K562 (cell line): ENCODE measurements around the gene DOCK8. TPM values are rescaled to one million over a fixed set of nuclear protein-coding genes. Genes with fewer than 3 reads are reported as not detected.

Source experiments
- ATAC-seq: fragments of 200-7000 bp; cut with Tn5 transposase; 3 replicates; pipeline ENCODE4 v1.9.1; 2020; ENCODE audit warnings: moderate library complexity
- BruUV-seq: library from RNA; stranded (reverse); fragments of 400-500 nt; replicated peaks from 2 replicates; lab custom pipeline; 2021; lab: Mats Ljungman, UMichigan
- CTCF ChIA-PET: fragments of 300-600 bp; formaldehyde crosslinking; extraction: SDS; loops from one replicate; lab custom pipeline; 2021; ENCODE audit warnings: low intra/inter-chr PET ratio; lab: Yijun Ruan, JAX
- POLR2A ChIA-PET: fragments of 300-600, 350-650 bp; sonication (Branson Sonifier 250); formaldehyde crosslinking; extraction: SDS; loops from one replicate; lab custom pipeline; 2021; ENCODE audit warnings: antibody characterized with exemption, inconsistent platforms; lab: Yijun Ruan, JAX
- DNase-seq, 4 experiments: peaks; one replicate each; pipeline versions ENCODE4 v3.0.0 to v3.0.0-alpha.2; 2011 to 2018; ENCODE audit warnings: low spot score in 3 of 4, mixed read lengths in 3 of 4; ENCODE audit errors: extremely low read depth in 1 of 4
- FAIRE-seq: peaks from 2 replicates; lab custom pipeline; 2011; peaks lifted over from hg19 to GRCh38; lab: Jason Lieb, UNC
- H2AFZ ChIP-seq: 2 replicates; pipeline ENCODE4 v1.6.0; 2011; ENCODE audit warnings: low read depth, low read length, control low read depth, inconsistent platforms
- H3K27ac ChIP-seq: fragments of 200-600 bp; 3 replicates; pipeline ENCODE4 v1.8.0; 2011; ENCODE audit warnings: low read depth, mild to moderate bottlenecking, control low read depth, inconsistent platforms, low read length, moderate library complexity, mixed read lengths; ENCODE audit errors: extremely low read depth
- H3K27me3 ChIP-seq, 2 experiments: fragments of 300-600 bp in 1 of 2; 2 replicates in 1 of 2; 3 replicates in 1 of 2; pipeline versions ENCODE4 v1.6.0 to v1.8.0; 2011; ENCODE audit warnings: inconsistent platforms in 2 of 2, low read length in 2 of 2, mild to moderate bottlenecking in 1 of 2, mixed read lengths in 1 of 2, moderate library complexity in 1 of 2; ENCODE audit not compliant: control insufficient read depth in 2 of 2, insufficient read depth in 2 of 2
- H3K36me3 ChIP-seq: fragments of 300-600 bp; 3 replicates; pipeline ENCODE4 v1.8.0; 2011; ENCODE audit warnings: mild to moderate bottlenecking, low read length, inconsistent platforms; ENCODE audit not compliant: control insufficient read depth, insufficient read depth
- H3K4me1 ChIP-seq, 2 experiments: fragments of 200-600 bp in 1 of 2; replicated peaks in 1 of 2; 2 replicates in 1 of 2; 3 replicates in 1 of 2; pipeline versions ENCODE4 v1.5.1 to v1.8.0; 2011; ENCODE audit warnings: inconsistent platforms in 2 of 2, low read length in 2 of 2, mild to moderate bottlenecking in 1 of 2, mixed read lengths in 1 of 2, moderate library complexity in 1 of 2; ENCODE audit not compliant: control insufficient read depth in 2 of 2, insufficient read depth in 2 of 2
- H3K4me2 ChIP-seq: 2 replicates; pipeline ENCODE4 v1.6.1; 2011; ENCODE audit warnings: low read length, control low read depth, inconsistent platforms, mixed read lengths; ENCODE audit not compliant: insufficient read depth
- H3K4me3 ChIP-seq: fragments of 200-600 bp; sonication (generic), shearing (Covaris generic); 2 replicates; pipeline ENCODE4 v1.5.1; 2016; ENCODE audit warnings: control low read depth, inconsistent platforms
- H3K79me2 ChIP-seq: fragments of 200-600 bp; 3 replicates; pipeline ENCODE4 v1.8.0; 2011; ENCODE audit warnings: low read length, inconsistent platforms; ENCODE audit not compliant: control insufficient read depth, insufficient read depth
- H3K9ac ChIP-seq, 2 experiments: 2 replicates each; pipeline versions ENCODE4 v1.6.0 to v1.6.1; 2011; ENCODE audit warnings: low read depth in 2 of 2, low read length in 2 of 2, control low read depth in 1 of 2, inconsistent platforms in 1 of 2, mild to moderate bottlenecking in 1 of 2, mixed read lengths in 1 of 2; ENCODE audit not compliant: insufficient read depth in 1 of 2
- H3K9me1 ChIP-seq: one replicate; pipeline ENCODE4 v1.6.0; 2011; ENCODE audit warnings: inconsistent platforms, mild to moderate bottlenecking, low read length, moderate library complexity; ENCODE audit not compliant: control insufficient read depth, insufficient read depth
- H3K9me3 ChIP-seq: replicated peaks from 2 replicates; pipeline ENCODE4 v1.5.1; 2011; ENCODE audit warnings: low read depth, low read length, inconsistent platforms; ENCODE audit not compliant: control insufficient read depth, insufficient read depth
- H4K20me1 ChIP-seq: replicated peaks from 2 replicates; pipeline ENCODE4 v1.6.1; 2011; ENCODE audit warnings: low read length, inconsistent platforms, mixed read lengths; ENCODE audit not compliant: control insufficient read depth, insufficient read depth
- BMI1 ChIP-seq: fragments of 150-350 bp; IDR thresholded peaks from 2 replicates; pipeline ENCODE4 v1.6.1; 2014; ENCODE audit warnings: low read length
- BRD9 ChIP-seq: fragments of 450-650 bp; IDR thresholded peaks from 2 replicates; pipeline ENCODE4 v1.6.1; 2018; ENCODE audit warnings: low read depth; ENCODE audit not compliant: partially characterized antibody
- DEAF1 ChIP-seq: fragments of 450-650 bp; formaldehyde crosslinking; IDR thresholded peaks from 2 replicates; pipeline ENCODE4 v1.4.0; 2020; ENCODE audit warnings: mild to moderate bottlenecking, moderate library complexity
- ETS2 ChIP-seq: IDR thresholded peaks from 2 replicates; pipeline ENCODE4 v1.6.1; 2016; ENCODE audit warnings: borderline replicate concordance, missing genetic modification characterization, mild to moderate bottlenecking, moderate library complexity, missing compliant biosample characterization; ENCODE audit not compliant: poor library complexity, severe bottlenecking
- GTF2F1 ChIP-seq: IDR thresholded peaks from 2 replicates; pipeline ENCODE4 v1.6.1; 2011; ENCODE audit warnings: low read depth, low read length, improper control_type of control experiment
- JUND ChIP-seq, 2 experiments: IDR thresholded peaks; 2 replicates in 1 of 2; 3 replicates in 1 of 2; pipeline ENCODE4 v1.6.1; 2011; ENCODE audit warnings: borderline replicate concordance in 2 of 2, low read depth in 2 of 2, low read length in 2 of 2, improper control_type of control experiment in 1 of 2, missing biosample characterization in 1 of 2, missing genetic modification characterization in 1 of 2, missing genetic modification reagents in 1 of 2
- L3MBTL2 ChIP-seq: fragments of 450-650 bp; IDR thresholded peaks from 2 replicates; pipeline ENCODE4 v1.6.1; 2016; ENCODE audit warnings: mild to moderate bottlenecking, moderate library complexity
- POU5F1 ChIP-seq: fragments of 150-350 bp; IDR thresholded peaks from 2 replicates; pipeline ENCODE4 v1.6.1; 2014; ENCODE audit warnings: borderline replicate concordance, low read length, low read depth, mild to moderate bottlenecking; ENCODE audit not compliant: partially characterized antibody
- RBFOX2 ChIP-seq: fragments of 200-400 bp; formaldehyde crosslinking; IDR thresholded peaks from 2 replicates; pipeline ENCODE4 v1.6.1; 2017; ENCODE audit warnings: low read depth, mild to moderate bottlenecking, low read length, moderate library complexity
- RUNX1 ChIP-seq: sonication (generic); IDR thresholded peaks from 2 replicates; pipeline ENCODE4 v1.6.1; 2016; ENCODE audit warnings: antibody characterized with exemption, low read depth
- SLC30A9 ChIP-seq: fragments of 250-450 bp; sonication (Bioruptor Pico); IDR thresholded peaks from 2 replicates; pipeline ENCODE4 v1.8.0; 2022; ENCODE audit warnings: mild to moderate bottlenecking, moderate library complexity
- STAT5A ChIP-seq: IDR thresholded peaks from 2 replicates; pipeline ENCODE4 v1.6.1; 2012; ENCODE audit warnings: low read length, inconsistent platforms, borderline replicate concordance
- TCF7 ChIP-seq: sonication (generic); IDR thresholded peaks from 2 replicates; pipeline ENCODE4 v1.6.1; 2016; ENCODE audit warnings: antibody characterized with exemption, borderline replicate concordance
- TFE3 ChIP-seq: fragments of 450-650 bp; formaldehyde crosslinking; IDR thresholded peaks from 2 replicates; pipeline ENCODE4 v1.4.0; 2020; ENCODE audit warnings: mild to moderate bottlenecking, mixed read lengths
- ZNF316 ChIP-seq: fragments of 450-650 bp; IDR thresholded peaks from 2 replicates; pipeline ENCODE4 v1.6.1; 2016
- WGBS: fragments of 100-300 bp; shearing (Covaris generic); methylation state at CpG from one replicate; pipeline ENCODE4 v1.1.6; 2016; ENCODE audit warnings: low coverage, mixed read lengths; ENCODE audit not compliant: insufficient coverage; ENCODE audit errors: missing lambda C conversion rate; 5-methylcytosine and 5-hydroxymethylcytosine counted together
- in situ Hi-C: fragments of 300-500 bp; cut with MboI; formaldehyde crosslinking; loops from 4 replicates; pipeline ENCODE4 v1.15.0; 2018; ENCODE audit warnings: inconsistent platforms, mixed read lengths
- intact Hi-C: fragments of 100-400 bp; cut with micrococcal nuclease; formaldehyde crosslinking; loops from 2 replicates; pipeline ENCODE4 v1.14.2; 2022
- polyA plus RNA-seq, 8 experiments: library from polyadenylated mRNA; depleted of rRNA in 4 of 8; stranded (reverse) in 5 of 8; unstranded in 3 of 8; fragments of >200 nt; fragmentation: Nextera tagmentation in 2 of 8; fragmentation: Illumina TruSeq in 1 of 8; extraction: Ambion mirVana in 2 of 8; extraction: Trizol in 1 of 8; gene quantifications; 2 replicates each; pipeline versions ENCODE4 v1.2.1 to v1.2.3, GENCODE V29; 2011 to 2014; ENCODE audit warnings: inconsistent platforms in 1 of 8, missing spikeins in 1 of 8
- total RNA-seq, 7 experiments: library from RNA; depleted of rRNA in 6 of 7; stranded (reverse); fragments of >200 nt in 6 of 7; fragmentation: Illumina TruSeq in 2 of 7; extraction: Trizol in 2 of 7; gene quantifications; 2 replicates each; pipeline versions ENCODE4 v1.2.1 to v1.2.3, GENCODE V29; 2011 to 2021; ENCODE audit warnings: low replicate concordance in 1 of 7
- TF ChIP-seq, protein P1 (sequence below): fragments of 450-650 bp; IDR thresholded peaks from 2 replicates; pipeline ENCODE4 v1.6.1; 2016; ENCODE audit warnings: mild to moderate bottlenecking

The DOCK8 gene
- total and polyA plus RNA-seq, 9 of the 15 experiments (the other 6 are each of a cell fraction or from before 2014, with no cell fraction given) = 14.4 to 53.8 (median 25.1) TPM

GRCh38 chr9:237858-238345, 23.2 kb downstream of the DOCK8 start:
- POLR2A ChIA-PET = interaction anchor here (0.8 to 1.9 kb wide), 6 partner anchors 9 to 37 kb away, joined by 3 to 4 read pairs (median 4); no protein-coding TSS in a partner anchor
- H2AFZ ChIP-seq = peak overlapping the region; percentile 81
- 0 out of 3 replicates have a peak, but pooled peaks cover 3% of the 10 kb centered on the region for H3K36me3 ChIP-seq
- H3K27me3 ChIP-seq = no peaks in the 10 kb centered on the region
- peak overlapping the region in 1 of 2 experiments; percentile 56; a peak in 2 of 4 replicates for H3K9ac ChIP-seq
- in situ Hi-C loops (no loop called here), intact Hi-C loops (no loop called here)
- no peaks in the 10 kb centered on the region for H3K9me1 ChIP-seq
- no TSS peak for BruUV-seq
- no peaks in the 10 kb centered on the region for H4K20me1 ChIP-seq
- H3K4me3 ChIP-seq = no peak overlapping the region
- peak; percentile 28 to 62 (median 42) for DNase-seq
- peak; percentile 86 for ATAC-seq
- peak overlapping the region; percentile 62 for H3K27ac ChIP-seq
- 0% methylated on average over 4 of the region's 4 CpGs for WGBS
- peaks cover 13% of the 10 kb centered on the region; the same call in 1 of the 3 replicates for H3K79me2 ChIP-seq
- no peaks in the 10 kb centered on the region for H3K9me3 ChIP-seq
- peaks cover 3 to 18% of the 10 kb centered on the region in 2 experiments; a peak in 3 of 5 replicates for H3K4me1 ChIP-seq
- FAIRE-seq = peak; percentile 15
- H3K4me2 ChIP-seq = peak overlapping the region; percentile 54
- CTCF ChIA-PET = no interaction called here
- TF ChIP-seq ETS2 (no peak), SLC30A9 (no peak), JUND (IDR thresholded peaks at IDR 0.05; ENCODE audit: borderline replicate concordance, low read depth, low read length) (peak; percentile 61; the same call in 1 of the 2 replicates), JUND (tag; IDR thresholded peaks at IDR 0.05; ENCODE audit: borderline replicate concordance, low read depth, low read length) (peak; percentile 61; the same call in 1 of the 3 replicates), GTF2F1 (no peak), L3MBTL2 (no peak), DEAF1 (0 out of 2 replicates have a peak, but pooled peaks have one; percentile 21), RUNX1 (no peak), TCF7 (no peak), BRD9 (no peak), TFE3 (CRISPR knock-in tag) (no peak), ZNF316 (no peak), BMI1 (no peak), POU5F1 (no peak), STAT5A (no peak), RBFOX2 (no peak)
- TF ChIP-seq, protein P1, sequence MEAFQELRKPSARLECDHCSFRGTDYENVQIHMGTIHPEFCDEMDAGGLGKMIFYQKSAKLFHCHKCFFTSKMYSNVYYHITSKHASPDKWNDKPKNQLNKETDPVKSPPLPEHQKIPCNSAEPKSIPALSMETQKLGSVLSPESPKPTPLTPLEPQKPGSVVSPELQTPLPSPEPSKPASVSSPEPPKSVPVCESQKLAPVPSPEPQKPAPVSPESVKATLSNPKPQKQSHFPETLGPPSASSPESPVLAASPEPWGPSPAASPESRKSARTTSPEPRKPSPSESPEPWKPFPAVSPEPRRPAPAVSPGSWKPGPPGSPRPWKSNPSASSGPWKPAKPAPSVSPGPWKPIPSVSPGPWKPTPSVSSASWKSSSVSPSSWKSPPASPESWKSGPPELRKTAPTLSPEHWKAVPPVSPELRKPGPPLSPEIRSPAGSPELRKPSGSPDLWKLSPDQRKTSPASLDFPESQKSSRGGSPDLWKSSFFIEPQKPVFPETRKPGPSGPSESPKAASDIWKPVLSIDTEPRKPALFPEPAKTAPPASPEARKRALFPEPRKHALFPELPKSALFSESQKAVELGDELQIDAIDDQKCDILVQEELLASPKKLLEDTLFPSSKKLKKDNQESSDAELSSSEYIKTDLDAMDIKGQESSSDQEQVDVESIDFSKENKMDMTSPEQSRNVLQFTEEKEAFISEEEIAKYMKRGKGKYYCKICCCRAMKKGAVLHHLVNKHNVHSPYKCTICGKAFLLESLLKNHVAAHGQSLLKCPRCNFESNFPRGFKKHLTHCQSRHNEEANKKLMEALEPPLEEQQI = no peak
